ENCODE data around the gene OXCT1.

The OXCT1 gene

GRCh38 chr5:41891066-41891707 lies 21.0 kb upstream of the OXCT1 start:
- H3K27ac ChIP-seq (ENCODE audit: insufficient read depth, low read depth, low read length, poor library complexity, severe bottlenecking): no peak overlapping the region
- no peaks in the 10 kb centered on the region for H3K36me3 ChIP-seq (ENCODE audit: control insufficient read depth, insufficient read depth, low read length)
- no peaks in the 10 kb centered on the region for H3K4me1 ChIP-seq (ENCODE audit: control insufficient read depth, insufficient read depth, low read length)
- whole genome bisulfite sequencing, 2 experiments: 82 to 88% methylated on average over 2 of the region's 2 CpGs
- H3K4me3 ChIP-seq (ENCODE audit: insufficient read depth, low read depth, low read length): no peak overlapping the region
- no peaks in the 10 kb centered on the region for H3K9me3 ChIP-seq (ENCODE audit: control insufficient read depth, low read length)
- H3K27me3 ChIP-seq (ENCODE audit: control insufficient read depth, insufficient read depth, low read length, poor library complexity, severe bottlenecking): no peaks in the 10 kb centered on the region

- Histone ChIP-seq H3K4me1 (ENCODE audit: control insufficient read depth, insufficient read depth, low read length) (no peaks in the 10 kb centered on the region), H3K27ac (ENCODE audit: insufficient read depth, low read depth, low read length, poor library complexity, severe bottlenecking) (no peak overlapping the region), H3K36me3 (ENCODE audit: control insufficient read depth, insufficient read depth, low read length) (no peaks in the 10 kb centered on the region), H3K9me3 (ENCODE audit: control insufficient read depth, low read length) (no peaks in the 10 kb centered on the region), H3K27me3 (ENCODE audit: control insufficient read depth, insufficient read depth, low read length, poor library complexity, severe bottlenecking) (no peaks in the 10 kb centered on the region), H3K4me3 (ENCODE audit: insufficient read depth, low read depth, low read length) (no peak overlapping the region)
Observed at GRCh38 chr5:41885286-41885685, 15.1 kb upstream of the OXCT1 start.

- Histone ChIP-seq H3K27ac (ENCODE audit: insufficient read depth, low read depth, low read length, poor library complexity, severe bottlenecking) (no peak overlapping the region), H3K27me3 (ENCODE audit: control insufficient read depth, insufficient read depth, low read length, poor library complexity, severe bottlenecking) (no peaks in the 10 kb centered on the region), H3K4me1 (ENCODE audit: control insufficient read depth, insufficient read depth, low read length) (no peaks in the 10 kb centered on the region), H3K9me3 (ENCODE audit: control insufficient read depth, low read length) (no peaks in the 10 kb centered on the region), H3K4me3 (ENCODE audit: insufficient read depth, low read depth, low read length) (no peak overlapping the region), H3K36me3 (ENCODE audit: control insufficient read depth, insufficient read depth, low read length) (no peaks in the 10 kb centered on the region)
- 86 to 94% methylated on average over 1 to 2 of the region's 2 CpGs for WGBS, 2 experiments
Observed at GRCh38 chr5:41883936-41884335, 13.7 kb upstream of the OXCT1 start.

- H3K27ac ChIP-seq (ENCODE audit: insufficient read depth, low read depth, low read length, poor library complexity, severe bottlenecking): no peak overlapping the region
- H3K9me3 ChIP-seq (ENCODE audit: control insufficient read depth, low read length): no peaks in the 10 kb centered on the region
- H3K4me1 ChIP-seq (ENCODE audit: control insufficient read depth, insufficient read depth, low read length): no peaks in the 10 kb centered on the region
- no peak overlapping the region for H3K4me3 ChIP-seq (ENCODE audit: insufficient read depth, low read depth, low read length)
- no peaks in the 10 kb centered on the region for H3K36me3 ChIP-seq (ENCODE audit: control insufficient read depth, insufficient read depth, low read length)
- WGBS, 2 experiments: 67 to 86% methylated on average over 3 of the region's 3 CpGs
- no peaks in the 10 kb centered on the region for H3K27me3 ChIP-seq (ENCODE audit: control insufficient read depth, insufficient read depth, low read length, poor library complexity, severe bottlenecking)
Observed at GRCh38 chr5:41883243-41883642, 13.0 kb upstream of the OXCT1 start.

- Histone ChIP-seq H3K27me3 (ENCODE audit: control insufficient read depth, insufficient read depth, low read length, poor library complexity, severe bottlenecking) (no peaks in the 10 kb centered on the region), H3K27ac (ENCODE audit: insufficient read depth, low read depth, low read length, poor library complexity, severe bottlenecking) (no peak overlapping the region), H3K4me3 (ENCODE audit: insufficient read depth, low read depth, low read length) (no peak overlapping the region), H3K4me1 (ENCODE audit: control insufficient read depth, insufficient read depth, low read length) (no peaks in the 10 kb centered on the region), H3K9me3 (ENCODE audit: control insufficient read depth, low read length) (no peaks in the 10 kb centered on the region), H3K36me3 (ENCODE audit: control insufficient read depth, insufficient read depth, low read length) (no peaks in the 10 kb centered on the region)
- WGBS, 2 experiments: 91% methylated on average over 5 of the region's 5 CpGs
Observed at GRCh38 chr5:41882765-41883164, 12.5 kb upstream of the OXCT1 start.

- Histone ChIP-seq H3K27ac (ENCODE audit: insufficient read depth, low read depth, low read length, poor library complexity, severe bottlenecking) (no peak overlapping the region), H3K4me1 (ENCODE audit: control insufficient read depth, insufficient read depth, low read length) (no peaks in the 10 kb centered on the region), H3K4me3 (ENCODE audit: insufficient read depth, low read depth, low read length) (no peak overlapping the region), H3K27me3 (ENCODE audit: control insufficient read depth, insufficient read depth, low read length, poor library complexity, severe bottlenecking) (no peaks in the 10 kb centered on the region), H3K36me3 (ENCODE audit: control insufficient read depth, insufficient read depth, low read length) (no peaks in the 10 kb centered on the region), H3K9me3 (ENCODE audit: control insufficient read depth, low read length) (no peaks in the 10 kb centered on the region)
- 94 to 95% methylated on average over 2 of the region's 3 CpGs for WGBS, 2 experiments
Observed at GRCh38 chr5:41878643-41879478, 8.6 kb upstream of the OXCT1 start.

GRCh38 chr5:41878173-41878572 lies 7.9 kb upstream of the OXCT1 start:
- Histone ChIP-seq H3K9me3 (ENCODE audit: control insufficient read depth, low read length) (no peaks in the 10 kb centered on the region), H3K36me3 (ENCODE audit: control insufficient read depth, insufficient read depth, low read length) (no peaks in the 10 kb centered on the region), H3K27me3 (ENCODE audit: control insufficient read depth, insufficient read depth, low read length, poor library complexity, severe bottlenecking) (no peaks in the 10 kb centered on the region), H3K4me3 (ENCODE audit: insufficient read depth, low read depth, low read length) (no peak overlapping the region), H3K27ac (ENCODE audit: insufficient read depth, low read depth, low read length, poor library complexity, severe bottlenecking) (no peak overlapping the region), H3K4me1 (ENCODE audit: control insufficient read depth, insufficient read depth, low read length) (no peaks in the 10 kb centered on the region)
- 92 to 100% methylated on average over 1 of the region's 2 CpGs for WGBS, 2 experiments

- no peaks in the 10 kb centered on the region for H3K9me3 ChIP-seq (ENCODE audit: control insufficient read depth, low read length)
- WGBS, 2 experiments: 91 to 94% methylated on average over 1 of the region's 1 CpG
- H3K36me3 ChIP-seq (ENCODE audit: control insufficient read depth, insufficient read depth, low read length): no peaks in the 10 kb centered on the region
- H3K27ac ChIP-seq (ENCODE audit: insufficient read depth, low read depth, low read length, poor library complexity, severe bottlenecking): no peak overlapping the region
- H3K4me1 ChIP-seq (ENCODE audit: control insufficient read depth, insufficient read depth, low read length): no peaks in the 10 kb centered on the region
- no peaks in the 10 kb centered on the region for H3K27me3 ChIP-seq (ENCODE audit: control insufficient read depth, insufficient read depth, low read length, poor library complexity, severe bottlenecking)
- H3K4me3 ChIP-seq (ENCODE audit: insufficient read depth, low read depth, low read length): no peak overlapping the region
Observed at GRCh38 chr5:41877408-41877807, 7.2 kb upstream of the OXCT1 start.

- no peak overlapping the region for H3K27ac ChIP-seq (ENCODE audit: insufficient read depth, low read depth, low read length, poor library complexity, severe bottlenecking)
- H3K4me1 ChIP-seq (ENCODE audit: control insufficient read depth, insufficient read depth, low read length): no peaks in the 10 kb centered on the region
- H3K9me3 ChIP-seq (ENCODE audit: control insufficient read depth, low read length): no peaks in the 10 kb centered on the region
- no peak overlapping the region for H3K4me3 ChIP-seq (ENCODE audit: insufficient read depth, low read depth, low read length)
- H3K27me3 ChIP-seq (ENCODE audit: control insufficient read depth, insufficient read depth, low read length, poor library complexity, severe bottlenecking): no peaks in the 10 kb centered on the region
- 71 to 84% methylated on average over 2 of the region's 2 CpGs for WGBS, 2 experiments
- H3K36me3 ChIP-seq (ENCODE audit: control insufficient read depth, insufficient read depth, low read length): no peaks in the 10 kb centered on the region
Observed at GRCh38 chr5:41876678-41877077, 6.5 kb upstream of the OXCT1 start.

- no peaks in the 10 kb centered on the region for H3K36me3 ChIP-seq (ENCODE audit: control insufficient read depth, insufficient read depth, low read length)
- no peaks in the 10 kb centered on the region for H3K9me3 ChIP-seq (ENCODE audit: control insufficient read depth, low read length)
- no peak overlapping the region for H3K4me3 ChIP-seq (ENCODE audit: insufficient read depth, low read depth, low read length)
- H3K27me3 ChIP-seq (ENCODE audit: control insufficient read depth, insufficient read depth, low read length, poor library complexity, severe bottlenecking): peaks cover 9% of the 10 kb centered on the region
- H3K4me1 ChIP-seq (ENCODE audit: control insufficient read depth, insufficient read depth, low read length): no peaks in the 10 kb centered on the region
- no peak overlapping the region for H3K27ac ChIP-seq (ENCODE audit: insufficient read depth, low read depth, low read length, poor library complexity, severe bottlenecking)
Observed at GRCh38 chr5:41875121-41875520, 4.9 kb upstream of the OXCT1 start.

Measured in ectodermal cell (in vitro differentiated cells).